HG03196 (cell line): ENCODE measurements around the gene TAPT1.

Experiments
- ATAC-seq: cut with Tn5 transposase; IDR thresholded peaks from one replicate; pipeline ENCODE4 v1.9.1; 2021; ENCODE audit not compliant: unreplicated experiment

The TAPT1 gene

DNA sequence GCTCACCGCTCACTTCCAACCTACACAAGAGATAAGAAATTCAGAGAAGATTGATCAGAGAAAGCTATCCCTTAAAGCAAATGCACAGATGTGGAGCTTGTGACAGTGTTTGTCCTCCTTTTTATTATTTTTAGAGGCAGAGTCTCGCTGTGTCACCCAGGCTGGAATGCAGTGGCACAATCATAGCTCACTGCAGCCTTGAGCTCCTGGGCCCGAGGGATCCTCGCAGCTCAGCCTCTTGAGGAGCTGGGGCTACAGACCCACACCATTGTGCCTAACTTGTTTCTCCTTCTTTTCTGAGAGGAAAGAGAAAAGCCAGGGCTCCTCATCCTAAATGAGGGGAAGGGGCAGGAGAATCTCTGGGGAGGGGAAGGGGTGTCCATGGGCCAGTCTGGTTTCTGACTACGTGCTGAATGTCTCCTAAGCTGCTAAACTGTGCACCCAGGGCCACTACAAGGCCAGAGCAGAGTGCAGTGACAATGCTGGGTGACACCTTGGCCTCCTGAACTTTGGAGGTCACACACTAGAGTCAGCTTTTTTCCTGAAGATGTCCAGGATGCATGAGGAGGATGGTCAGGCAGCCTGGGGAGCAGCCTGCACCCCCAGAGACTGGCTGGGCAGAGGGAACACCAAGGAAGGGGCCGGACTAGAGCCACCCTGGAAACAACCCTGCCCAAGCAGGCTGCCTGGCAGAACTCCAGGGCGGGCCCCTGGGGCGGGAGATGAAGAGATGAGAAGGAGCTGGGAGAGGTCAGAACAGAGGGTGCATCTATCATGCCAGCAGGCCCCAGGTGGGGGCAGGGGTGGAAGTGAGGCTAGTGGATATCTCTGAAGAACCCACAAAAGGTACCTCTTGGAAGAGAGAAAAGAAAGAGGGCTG is 87.0 kb downstream of the TAPT1 start:
- ATAC-seq: no peak

GRCh38 chr4:16136827-16137226 is 89.4 kb downstream of the TAPT1 start:
- no peak for ATAC-seq

DNA sequence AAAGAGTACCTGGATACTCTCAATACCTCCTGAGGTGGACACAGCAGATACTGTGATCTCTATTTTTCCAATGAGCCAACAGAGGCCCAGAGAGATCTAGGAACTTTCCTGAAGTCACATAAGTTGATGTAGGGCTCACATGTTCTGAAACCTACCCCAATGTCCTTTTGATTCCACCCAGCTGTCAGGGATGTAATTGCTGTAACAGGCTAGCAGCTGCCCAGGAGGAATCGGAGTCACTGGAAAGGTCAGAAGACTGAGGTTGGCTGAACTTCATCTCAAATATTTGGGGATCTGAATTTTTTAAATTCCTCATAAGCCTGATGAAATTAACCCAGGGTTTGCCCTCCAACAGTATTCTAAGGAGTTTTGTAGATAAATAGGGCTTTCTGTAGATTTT is 90.0 kb downstream of the TAPT1 start:
- ATAC-seq: no peak

DNA sequence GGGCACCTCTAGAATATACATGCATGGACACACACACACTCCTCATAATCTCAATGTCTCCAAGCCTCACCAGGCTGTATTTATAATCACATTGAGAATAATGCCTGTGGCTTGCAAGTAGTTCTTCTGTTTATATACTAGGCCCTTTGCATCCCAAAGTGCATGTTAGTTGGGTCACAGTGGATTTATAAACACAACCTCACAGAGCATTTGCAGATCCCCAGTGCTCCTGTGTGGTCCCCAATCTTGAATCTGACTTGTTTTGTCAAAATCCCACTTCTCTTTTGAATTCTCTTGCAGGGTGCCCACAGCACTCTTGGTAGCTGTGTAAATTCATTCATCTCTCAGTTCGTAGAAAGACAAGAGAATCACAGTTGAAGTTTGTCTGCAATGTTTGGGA is 92.9 kb downstream of the TAPT1 start:
- no peak for ATAC-seq

DNA sequence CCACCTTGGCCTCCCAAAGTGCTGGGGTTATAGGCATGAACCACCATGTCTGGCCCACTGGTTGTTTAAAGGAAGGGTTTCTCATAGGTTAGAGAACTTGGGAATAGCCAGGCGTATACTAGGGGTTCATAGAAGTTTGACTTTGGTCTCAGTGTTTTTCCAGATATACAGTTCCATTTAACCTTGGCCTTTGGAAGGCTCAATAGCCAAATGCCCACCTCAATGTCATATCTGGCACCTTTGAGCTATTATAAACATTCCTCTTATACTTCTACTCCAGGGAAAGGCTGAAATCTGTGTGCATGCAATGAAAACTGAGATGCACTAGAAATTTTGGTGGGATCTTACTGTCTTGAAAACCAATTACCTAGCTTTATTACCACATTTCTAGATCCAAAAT is 95.0 kb downstream of the TAPT1 start:
- ATAC-seq: no peak

DNA sequence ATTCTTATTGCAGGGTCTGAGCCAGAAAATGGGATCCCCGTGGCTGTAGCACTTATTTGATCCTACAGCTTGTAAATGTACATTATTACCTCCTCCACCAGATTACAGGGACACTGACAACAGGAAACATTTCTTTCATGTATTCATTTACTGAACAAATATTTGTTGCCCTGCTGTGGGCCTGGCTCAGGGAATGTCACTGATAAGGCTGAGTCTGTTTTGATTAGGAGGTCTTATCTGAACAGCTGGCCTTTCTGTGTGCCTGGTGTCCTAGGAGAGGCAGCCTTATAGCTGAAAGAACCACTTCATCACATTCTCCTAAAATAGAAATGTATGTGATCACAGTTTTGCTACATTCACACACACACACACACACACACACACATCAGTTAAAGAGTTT is 96.9 kb downstream of the TAPT1 start:
- ATAC-seq: no peak

DNA sequence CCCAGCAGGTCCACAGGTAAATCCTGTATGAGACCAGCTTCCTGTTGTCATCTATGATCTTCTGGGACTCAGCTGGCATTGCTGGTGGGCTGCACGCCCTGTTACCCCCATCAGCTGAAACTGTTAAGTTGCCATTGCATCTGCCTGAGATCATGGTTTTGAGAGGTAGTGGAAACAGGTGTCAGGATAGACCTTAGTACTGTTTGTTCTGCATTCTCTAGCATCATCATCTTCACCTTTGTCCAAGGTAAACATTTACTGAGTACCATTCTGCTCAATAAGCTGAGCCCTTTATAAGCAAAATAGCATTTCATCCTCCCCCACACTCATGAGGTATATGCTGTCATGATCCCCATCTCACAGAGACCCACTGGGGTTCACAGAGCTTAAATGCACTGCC is 99.6 kb downstream of the TAPT1 start:
- no peak for ATAC-seq

GRCh38 chr4:16125571-16126445 is 100.5 kb downstream of the TAPT1 start:
- no peak for ATAC-seq

- no peak for ATAC-seq
Observed at GRCh38 chr4:16124232-16124631, 102.0 kb downstream of the TAPT1 start.

DNA sequence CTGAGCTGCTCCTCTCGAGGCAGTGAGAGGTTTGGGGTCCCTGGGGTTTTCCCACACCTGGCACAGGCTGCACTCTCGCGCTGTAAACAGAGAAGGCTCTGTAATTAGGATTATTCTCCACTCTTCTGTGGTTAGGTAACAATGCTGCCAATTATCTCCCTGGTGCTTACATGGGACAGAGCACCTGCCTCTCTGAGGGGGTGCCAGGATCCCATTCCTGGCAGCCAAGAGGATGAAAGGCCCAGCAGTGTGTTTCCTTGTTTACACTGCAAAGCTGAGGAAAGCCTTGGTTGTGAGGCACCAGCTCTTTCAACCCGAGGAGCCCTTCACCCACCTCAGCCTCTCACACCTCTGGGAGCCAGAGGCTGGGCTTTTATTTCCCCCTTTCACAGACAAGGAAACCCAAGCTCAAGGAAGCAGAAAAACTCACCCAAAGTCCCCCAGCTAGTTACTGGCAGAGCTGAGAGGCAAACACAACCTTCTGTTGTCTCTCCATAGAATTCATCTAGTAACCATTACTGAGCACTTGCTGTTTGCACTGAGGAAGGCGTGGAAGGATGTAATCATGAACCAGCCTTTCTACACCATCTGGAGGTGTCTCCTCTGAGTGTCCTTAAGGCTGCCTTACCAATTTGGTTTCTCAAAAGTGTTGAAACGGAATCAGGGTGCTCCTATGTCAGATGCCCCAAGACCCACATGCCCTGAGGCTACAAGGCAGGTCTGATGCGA is 102.8 kb downstream of the TAPT1 start:
- ATAC-seq: no peak

GRCh38 chr4:16122784-16123183 is 103.5 kb downstream of the TAPT1 start:
- ATAC-seq: no peak

GRCh38 chr4:16122308-16122711 is 104.0 kb downstream of the TAPT1 start:
- ATAC-seq: no peak

DNA sequence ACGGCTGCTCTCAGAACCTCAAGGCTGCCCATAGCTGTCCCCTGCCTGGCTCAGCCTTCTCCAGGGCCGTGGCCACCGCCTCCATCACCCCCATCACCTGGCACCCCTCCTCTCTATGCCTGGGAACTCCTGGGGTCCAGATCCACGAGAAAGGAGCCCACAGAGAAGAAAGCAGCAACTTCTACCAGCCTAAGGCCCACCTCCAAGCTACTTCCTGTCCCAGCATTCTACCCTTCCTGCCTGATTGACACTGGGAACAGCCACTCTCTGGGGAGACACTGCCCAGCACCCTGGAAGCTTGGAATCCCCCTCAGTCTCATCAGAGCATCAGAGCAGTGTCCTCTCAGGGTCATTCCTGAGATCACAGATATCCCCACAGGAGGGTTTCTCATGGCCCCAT is 105.6 kb downstream of the TAPT1 start:
- ATAC-seq: no peak

- no peak for ATAC-seq
Observed at GRCh38 chr4:16119981-16120380, 106.3 kb downstream of the TAPT1 start.

DNA sequence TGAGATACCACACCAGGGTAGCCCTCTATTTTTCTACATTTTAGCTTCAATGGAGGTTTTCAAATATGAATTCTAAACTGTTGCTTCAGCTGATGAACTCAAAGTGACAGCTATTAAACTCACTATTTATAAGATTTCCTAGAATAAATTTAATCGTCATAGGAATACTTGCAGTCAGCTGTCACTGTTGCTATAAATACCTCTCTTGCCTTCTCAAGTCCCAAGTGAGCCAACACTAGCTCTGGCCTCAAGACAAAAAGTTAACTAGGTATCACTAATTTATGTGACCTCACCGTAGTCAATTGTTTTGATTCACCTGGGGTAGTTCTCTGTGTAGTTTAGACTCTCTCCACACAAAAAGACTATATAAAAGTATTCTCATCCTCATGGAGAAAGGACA is 108.2 kb downstream of the TAPT1 start:
- ATAC-seq: no peak

DNA sequence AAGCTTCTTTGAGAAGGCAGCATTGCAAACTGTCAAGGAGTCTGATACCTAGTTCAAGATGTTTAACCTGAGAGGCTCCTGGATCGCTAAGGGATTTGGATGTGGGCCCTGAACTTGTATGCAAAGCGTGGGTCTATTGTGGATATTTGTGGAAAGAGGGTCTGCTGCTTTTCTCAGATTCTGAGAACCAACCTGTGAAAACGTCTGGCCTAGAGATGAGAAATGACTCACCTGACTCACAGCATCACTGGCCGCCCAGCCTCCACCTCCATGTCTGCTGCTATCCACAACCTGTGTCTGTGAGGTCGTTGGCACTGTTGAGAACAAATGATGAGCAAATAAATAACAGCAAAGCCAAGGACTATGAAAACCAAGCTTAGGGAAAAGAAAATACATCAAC is 109.1 kb downstream of the TAPT1 start:
- no peak for ATAC-seq

GRCh38 chr4:16116493-16116990 is 109.7 kb downstream of the TAPT1 start:
- ATAC-seq: no peak

- no peak for ATAC-seq
Observed at GRCh38 chr4:16116019-16116418, 110.3 kb downstream of the TAPT1 start.

GRCh38 chr4:16114546-16114945 is 111.7 kb downstream of the TAPT1 start:
- ATAC-seq: no peak

DNA sequence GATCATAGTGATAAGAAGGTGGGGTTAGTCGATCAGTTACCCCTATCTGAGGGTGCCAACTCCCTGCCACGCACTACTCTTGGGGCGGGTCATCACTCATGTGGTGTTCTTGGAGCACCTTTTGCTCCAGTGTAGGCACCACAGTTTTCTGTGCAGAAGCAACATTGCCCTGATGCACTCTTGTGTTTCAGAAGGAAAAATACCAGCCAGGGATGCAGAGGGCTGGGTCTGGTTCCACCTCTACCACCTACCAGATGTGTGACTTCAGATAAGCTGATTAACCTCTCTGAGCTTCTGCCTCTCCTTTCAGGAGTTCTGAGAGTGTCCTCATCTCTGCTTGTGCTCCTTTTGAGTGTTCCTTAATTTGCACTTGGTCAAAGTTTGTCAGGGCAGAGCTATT is 112.5 kb downstream of the TAPT1 start:
- ATAC-seq: no peak

GRCh38 chr4:16111533-16111932 is 114.7 kb downstream of the TAPT1 start:
- ATAC-seq: no peak
